Embryonic facial prominence (tissue), 1 donor: Measurements from ENCODE around the gene ADARB2.
"Not testable (repeated sequence)": the region's sequence is repeated elsewhere in the genome, so short reads cannot be mapped to it uniquely, and the experiment has no call there.

Source experiments
- DNase-seq: peaks from one replicate; pipeline ENCODE4 v3.0.0-alpha.2; 2016; ENCODE audit errors: extremely low spot score

The ADARB2 gene

DNA sequence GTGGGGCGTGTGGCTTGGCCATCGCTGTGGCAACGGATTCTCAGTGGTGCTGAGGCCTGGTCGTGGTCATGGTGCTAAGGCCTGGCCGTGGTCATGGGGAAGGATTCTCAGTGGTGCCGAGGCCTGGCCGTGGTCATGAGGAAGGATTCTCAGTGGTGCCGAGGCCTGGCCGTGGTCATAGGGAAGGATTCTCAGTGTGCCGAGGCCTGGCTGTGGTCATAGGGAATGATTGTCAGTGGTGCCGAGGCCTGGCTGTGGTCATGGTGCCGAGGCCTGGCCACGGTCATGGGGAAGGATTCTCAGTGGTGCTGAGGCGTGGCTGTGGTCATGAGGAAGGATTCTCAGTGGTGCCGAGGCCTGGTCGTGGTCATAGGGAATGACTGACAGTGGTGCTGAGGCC is 327.9 kb downstream of the ADARB2 start:
- no peak for DNase-seq

DNA sequence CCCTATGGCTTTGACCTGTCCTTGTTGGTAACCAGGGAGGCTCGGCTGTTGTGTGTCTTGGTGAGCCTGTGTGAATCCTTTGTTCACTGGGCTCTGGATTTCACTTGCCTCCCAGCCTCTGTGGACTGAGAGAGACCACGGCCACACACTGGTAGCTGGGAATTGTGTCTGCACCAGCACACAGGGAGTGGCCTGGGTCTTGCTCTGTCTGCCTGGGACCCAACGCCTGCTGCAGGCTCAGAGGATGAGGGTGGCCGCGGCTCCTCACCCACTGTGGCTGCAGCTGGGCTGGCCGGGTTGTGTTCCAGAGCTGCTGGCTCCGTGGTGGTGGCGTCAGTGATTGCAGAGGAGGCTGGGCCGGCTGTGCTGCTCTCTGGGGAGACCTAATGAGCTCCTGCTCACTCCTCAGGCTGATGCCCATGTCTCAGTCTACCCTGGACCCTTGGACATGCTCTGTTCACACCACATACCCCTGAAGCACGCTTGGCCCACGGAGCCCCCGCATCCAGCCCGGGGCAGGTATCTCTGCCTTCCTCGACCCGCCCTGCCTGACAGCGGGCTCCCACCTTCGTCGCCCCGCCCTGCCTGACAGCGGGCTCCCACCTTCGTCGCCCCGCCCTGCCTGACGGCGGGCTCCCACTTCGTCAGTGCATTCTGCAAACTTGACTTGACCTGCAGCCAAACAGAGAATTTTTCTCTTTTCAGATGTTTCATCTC is 328.5 kb downstream of the ADARB2 start:
- no peak for DNase-seq

DNA sequence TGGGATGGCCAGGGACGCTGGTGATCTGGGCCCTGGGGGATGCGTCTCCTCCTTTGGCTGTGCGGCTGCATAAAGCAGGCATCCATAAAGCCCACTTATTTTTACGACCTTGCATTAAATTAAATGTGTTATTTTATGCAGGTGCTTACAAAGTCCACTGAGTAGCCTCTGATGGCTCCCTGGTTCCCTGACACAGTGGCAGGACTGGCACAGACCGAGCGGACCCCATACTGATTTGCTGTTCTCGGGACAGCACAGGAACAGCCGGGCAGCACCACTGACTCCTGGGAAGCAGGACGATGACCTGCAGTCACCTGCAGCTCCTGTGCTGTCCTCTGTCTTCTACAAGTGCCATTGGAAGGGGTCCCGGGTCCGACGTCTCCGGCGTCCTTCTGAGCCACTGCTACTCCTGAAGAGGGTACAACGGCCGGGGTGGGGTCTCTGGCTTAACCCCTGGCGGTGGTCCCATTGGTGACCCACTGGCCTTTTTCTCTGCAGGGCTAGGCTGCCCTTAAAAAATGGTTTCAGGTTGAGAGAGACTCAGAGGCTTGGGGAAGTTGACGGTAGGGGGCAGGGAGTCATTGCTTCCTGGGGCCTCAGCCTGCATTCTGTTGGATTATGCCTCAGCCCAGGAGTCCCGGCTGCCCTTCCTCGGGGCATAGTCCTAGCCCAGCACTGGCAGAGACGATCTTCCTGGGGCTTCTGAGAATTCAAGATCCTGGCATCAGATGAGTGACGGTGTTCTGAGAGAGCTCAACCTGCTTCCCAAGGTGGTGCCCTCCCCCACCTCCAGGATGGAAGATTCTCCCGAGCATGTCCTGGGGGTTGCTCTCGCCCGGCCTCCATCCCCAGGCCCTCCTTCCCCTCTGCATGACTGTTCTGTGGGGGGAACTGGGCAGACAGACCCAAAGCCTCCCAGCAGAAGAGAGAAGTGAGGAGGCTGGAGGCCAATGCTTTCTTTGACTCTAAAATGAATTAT is 330.1 kb downstream of the ADARB2 start:
- no peak for DNase-seq

DNA sequence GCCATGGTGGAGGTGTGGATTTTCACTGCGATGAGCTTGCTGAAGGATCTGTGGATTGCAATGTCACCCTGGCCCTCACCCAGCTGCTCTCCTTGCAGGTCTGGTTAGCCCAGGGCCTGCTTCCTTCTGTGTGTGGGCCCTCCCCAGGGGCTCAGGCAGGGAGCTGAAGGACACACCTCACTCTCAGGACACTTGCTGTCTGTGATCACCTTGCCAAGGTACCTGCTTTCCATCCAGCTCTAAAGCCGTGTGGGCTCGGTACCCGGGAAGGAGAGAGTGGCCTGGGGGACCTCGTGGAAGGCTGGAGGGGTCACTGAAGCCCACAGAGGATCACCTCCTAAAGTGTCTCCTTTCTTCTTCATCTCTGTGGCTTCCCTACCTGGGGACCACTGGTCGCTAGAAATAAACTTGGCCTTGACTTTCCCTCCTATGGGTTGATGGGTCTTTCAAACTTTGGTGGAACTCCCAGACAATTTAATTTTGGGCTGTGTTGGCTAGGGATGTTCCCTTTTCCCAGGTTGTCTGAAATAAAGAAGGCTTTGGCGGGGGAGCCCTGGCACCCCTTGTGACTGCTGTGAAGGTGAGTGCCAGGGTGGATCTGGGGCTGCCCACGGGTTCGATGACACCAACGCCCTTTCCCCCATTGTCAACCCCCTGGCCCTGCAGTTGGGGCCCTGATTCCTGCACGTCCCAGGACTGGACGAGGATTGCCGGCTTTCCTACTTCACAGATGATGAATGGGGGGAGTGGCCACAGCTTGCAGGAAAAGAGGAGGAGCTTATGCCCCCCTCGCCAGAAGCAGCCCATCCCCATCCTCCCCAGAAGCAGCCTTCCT is 331.0 kb downstream of the ADARB2 start:
- no peak for DNase-seq

DNA sequence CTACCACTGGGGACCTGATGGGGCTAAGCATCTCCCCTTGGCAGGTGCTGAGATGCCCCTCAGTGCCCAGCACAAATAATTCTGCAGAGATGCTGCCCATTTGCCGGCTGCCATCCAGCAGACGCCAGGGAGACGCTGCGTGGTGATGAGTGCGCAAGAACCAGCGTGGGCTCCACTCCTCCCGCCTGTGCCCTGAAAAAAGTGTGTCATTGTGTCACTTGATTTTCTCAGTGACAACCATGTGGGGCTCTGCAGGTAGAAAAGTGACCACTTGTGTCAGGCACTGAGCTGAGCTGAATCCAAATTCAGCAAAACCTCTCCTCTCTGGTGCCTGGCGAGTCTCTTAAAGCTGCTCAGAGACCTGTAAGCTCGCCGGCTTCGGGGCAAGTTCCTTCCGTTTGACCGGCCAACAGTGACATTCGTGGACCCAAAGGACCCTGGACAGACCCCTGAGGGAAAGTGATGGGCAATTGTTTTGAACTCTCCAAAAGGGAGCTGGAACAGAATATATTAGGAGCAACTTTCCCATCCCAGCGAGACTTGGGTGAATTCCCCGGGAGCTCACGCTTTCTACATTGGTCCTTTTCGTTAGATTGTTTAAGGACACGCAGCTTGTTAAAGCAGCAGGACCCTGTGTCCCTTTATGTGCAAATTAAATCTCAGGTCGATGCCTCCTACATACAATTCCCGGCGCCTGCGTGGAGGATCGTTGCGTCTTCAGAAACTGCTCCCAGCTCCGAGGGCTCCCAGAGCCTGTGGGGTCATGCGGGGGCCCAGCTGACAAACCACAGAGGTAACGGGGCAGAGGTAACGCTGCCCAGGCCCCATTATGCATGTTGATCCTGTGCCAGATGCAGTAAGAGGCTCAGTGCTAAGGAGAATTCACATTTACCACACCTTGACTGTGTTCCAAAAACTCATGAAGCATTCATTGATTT is 332.7 kb downstream of the ADARB2 start:
- no peak for DNase-seq

DNA sequence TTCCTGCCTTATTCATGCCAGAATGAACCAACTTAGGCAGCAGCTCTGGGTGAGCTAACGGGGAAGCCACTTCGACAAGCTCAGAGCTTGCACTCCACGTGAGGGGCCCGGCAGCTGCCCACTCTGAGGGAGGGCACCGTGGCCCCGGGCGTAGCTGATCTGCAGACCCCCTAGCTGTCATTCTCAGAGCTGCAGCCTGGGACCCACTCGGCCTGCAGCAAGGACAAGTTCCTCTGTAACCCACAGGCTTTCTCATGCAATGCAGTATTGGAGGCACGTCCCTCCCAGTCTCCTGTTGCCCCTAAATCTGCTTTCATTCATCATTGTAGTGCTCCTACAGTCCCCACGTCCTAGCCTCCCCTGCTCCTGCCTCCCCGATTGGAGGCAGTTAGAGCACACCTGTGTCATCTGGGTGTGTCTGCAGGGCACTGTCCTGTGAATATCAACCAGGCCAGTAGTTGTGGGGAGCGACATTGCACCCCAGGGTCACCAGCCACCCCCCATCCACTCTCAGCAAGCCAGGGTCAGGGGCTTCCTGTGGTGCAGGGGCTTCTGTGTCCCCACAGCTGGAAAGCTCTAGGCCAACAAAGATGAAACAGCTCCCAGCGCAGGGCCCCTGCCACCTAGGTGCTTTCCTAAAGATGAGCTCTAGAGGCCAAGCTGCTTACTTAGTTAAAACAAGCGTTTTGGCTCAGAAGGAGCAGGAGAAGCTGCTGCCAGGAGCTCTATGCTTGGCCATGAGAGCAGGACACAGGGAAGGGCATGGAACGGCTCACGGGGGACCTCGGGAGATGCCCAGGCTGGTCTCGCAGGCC is 333.6 kb downstream of the ADARB2 start:
- DNase-seq: no peak

DNA sequence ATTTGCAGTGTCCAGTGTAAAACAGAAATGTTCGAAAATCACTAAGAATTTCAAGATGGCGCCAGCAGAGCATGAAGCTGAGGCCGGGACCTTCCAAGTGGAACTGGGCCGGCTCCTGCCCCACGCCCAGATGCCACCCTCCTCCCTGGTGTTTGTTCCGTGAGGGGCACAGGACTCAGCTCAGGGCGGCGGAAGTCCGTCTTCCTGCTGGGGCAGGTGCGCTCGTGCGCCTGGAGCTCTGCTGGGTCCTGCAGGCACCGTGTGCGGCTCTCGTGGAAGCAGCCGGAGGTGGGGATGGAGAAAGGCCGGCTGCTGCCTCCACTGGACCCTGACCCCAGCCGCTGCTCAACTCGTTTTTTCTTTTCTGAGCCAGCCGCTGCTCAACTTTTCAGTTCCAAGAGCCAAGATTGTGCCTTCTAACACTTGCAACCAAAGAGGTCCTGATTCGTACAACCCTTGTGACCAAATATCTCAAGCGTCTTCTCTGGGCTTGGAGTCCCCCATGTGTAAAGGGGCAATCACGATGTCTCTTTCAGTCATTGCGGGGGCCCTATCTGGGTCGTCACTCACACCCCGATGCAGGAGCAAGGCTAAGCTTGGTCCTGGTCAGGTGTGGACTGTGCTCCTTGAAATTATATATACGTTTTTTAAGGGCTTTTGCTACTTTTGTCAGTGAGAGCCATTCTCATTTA is 334.4 kb downstream of the ADARB2 start:
- DNase-seq: no peak

DNA sequence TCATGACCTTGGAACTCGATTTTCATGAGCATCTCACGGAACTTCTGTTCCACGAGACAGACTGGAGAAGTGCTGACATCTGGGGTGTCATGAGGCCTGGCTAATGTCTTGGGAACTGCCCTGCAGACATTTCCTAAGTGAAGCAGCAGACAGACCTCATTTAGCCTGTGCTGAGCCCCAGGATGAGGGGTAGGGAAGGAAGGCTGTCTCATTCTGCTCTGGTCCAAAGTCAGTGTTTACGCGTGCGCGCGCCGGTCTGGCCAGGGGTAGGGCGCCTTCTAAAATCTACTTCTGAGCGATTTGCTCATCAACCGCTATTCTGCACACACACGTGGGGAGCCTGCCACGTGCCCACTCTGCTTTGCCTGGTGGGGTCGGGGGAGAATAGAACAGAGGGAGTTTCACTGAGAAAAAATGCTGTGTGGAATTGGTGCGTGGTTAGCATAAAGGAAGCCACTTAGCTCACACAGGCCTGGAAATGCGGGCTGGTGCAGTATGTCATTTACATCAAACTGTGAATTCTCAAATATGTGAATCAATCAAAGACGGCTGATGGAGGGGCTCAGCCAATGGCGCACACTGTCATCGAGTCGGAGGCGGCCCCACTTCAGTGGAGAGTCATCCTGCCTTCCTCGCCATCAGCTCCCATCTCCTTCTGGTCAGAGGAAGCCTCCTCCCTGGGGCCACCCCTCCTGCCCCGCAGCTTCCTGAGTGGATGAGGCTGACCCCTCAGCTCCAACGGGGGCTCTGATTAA is 335.1 kb downstream of the ADARB2 start:
- no peak for DNase-seq

DNA sequence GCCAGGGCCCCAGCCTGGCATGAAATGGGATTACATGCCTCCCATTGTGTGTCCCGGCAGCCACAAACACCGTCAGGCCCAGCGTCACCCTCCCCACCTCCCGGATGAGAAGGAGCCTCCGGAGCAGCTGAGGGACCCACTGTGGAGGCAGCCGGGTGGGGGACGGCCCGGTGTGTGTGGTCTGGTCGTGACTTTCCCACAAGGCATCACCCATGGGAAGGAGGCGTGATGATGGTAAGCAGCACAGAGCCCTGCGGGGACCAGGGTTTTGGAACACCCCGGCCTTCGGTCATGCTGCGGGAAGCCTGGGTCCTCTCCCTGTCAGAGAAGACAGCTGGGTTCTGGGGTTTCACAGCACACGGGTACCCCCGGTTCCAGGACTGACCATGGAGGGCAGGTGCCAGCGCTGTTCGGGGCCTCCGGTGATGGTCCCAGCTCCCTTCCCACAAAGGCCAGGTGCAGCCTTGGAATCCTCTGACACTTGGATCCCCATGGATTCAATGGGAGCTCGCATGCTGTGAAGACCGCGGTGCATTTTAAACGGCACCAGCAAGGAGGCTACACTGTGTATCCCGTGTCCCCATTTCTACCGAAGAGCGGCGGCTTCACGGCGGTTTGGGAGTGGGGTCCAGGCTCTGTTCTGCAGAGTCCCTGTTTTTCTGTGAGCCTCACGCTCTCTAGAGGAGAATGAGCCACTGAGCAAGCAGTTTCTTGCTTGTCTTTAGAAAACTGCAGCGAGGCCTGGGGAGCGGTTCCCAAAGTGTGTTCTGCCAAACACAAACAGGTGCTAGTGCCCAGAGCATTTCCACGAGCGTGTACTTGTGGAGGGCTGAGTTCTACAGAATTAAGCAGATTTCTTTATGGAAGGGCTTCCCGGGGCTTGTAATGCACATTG is 336.0 kb downstream of the ADARB2 start:
- no peak for DNase-seq

DNA sequence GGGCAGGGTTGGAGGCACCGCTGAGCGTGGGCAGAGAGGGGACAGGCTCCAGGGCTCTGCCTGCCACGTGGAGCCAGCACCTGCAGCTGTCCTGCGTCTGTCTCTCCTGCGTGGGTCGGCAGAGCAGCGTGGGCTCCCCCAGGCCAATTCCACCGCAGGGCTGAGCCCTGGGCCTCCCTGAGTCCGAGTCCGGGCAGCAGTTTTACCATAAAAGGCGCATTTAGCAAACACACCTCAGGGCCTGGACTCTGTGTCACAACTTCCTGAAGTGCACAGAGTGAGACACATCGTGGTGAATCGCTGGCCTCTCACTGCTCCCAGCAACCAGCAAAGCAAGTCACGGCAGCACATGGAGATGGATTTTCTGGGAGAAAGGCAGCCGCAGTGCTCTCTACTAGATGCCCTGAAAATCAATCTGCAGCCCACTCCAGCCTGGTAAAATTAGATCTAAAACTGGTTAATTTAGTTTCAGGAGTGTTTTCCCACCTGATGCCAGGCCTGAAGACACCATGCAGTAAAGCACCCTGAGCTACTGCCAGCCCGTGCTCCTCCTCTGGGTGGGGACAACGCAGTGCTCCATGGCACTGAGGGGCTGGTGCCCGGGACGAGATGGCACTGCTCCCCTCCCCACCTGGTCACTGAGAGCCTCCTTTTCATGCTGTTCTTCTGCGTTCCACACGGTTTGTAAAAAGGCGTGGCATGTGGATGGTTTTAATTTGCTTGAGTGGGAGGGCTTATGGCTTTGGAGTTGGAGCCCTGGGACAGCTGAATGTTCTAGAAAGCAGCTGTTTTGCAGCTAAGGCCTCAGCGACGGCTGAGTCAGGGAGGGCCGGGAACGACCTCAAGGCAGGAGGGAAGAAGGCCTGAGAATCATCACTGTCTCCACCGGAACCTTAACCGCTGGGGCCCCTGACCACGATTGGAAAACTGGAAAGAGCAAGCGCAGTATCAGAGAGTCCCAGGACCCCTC is 336.9 kb downstream of the ADARB2 start:
- DNase-seq: no peak

DNA sequence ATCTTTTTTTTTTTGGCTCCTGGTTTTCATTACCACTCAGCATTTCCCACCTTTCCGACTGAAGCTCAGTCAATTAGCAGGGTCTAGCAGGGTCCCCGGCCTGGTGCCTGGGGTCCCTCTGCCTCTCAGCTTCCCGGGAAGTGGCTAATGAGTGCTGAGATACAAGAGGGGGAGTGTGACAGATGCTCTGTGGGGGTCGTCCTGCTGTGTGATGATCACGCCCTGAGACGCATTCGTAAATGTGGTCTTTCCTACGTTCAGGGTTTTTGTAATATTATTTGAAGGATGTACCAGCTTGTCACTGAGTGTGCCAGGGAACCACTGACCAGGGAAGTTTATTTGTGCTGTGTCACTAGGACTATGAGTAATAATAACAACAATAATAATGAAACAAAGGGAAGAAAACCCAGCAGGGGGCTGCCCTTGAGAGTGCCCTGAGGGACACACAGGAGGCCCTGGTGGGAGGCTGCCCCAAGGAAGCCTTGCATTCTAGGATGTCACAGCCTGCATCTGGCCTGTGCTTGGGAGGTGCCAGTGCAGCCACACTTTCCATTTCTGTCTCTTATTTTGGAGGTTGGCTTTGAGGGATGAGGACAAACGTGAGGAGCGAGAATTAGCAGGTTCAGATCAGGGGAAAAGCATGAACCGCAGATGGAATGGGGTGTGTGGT is 337.8 kb downstream of the ADARB2 start:
- no peak for DNase-seq

DNA sequence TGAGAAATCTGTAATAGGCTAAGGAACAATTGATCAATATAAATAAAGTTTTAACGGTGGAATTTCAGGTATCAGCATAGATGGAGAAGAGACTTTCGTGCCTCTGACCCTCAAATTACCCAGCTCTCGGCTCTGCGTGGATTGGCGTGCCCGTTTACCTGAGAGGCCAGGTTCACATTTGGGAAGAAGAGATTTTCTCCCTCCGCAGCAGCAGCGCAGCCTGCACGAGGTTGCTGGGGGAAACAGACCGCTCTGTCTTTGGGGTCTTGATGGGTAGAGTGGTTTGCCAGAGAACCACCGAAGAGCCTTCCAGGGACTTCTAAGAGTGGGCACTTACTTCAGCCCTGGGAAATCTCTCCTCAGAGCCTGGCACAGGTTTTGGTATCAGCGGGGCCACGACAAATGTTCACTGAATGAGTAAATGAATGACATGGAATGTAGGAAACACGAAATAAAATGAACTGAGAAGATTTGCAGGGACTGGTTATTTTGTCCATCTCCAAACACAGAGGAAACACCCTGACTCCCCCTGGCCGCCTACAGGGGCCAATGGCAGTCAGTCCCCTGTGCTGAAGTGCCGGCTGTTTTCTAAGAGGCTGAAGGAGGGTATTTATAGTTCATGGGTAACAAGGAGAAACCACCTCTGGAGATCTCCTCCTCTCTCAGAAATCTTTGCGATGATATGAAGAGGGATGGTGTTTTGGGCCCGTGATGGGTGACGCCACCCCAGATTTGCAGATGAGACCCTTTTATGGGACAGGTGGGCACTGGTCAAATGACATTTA is 338.5 kb downstream of the ADARB2 start:
- no peak for DNase-seq

DNA sequence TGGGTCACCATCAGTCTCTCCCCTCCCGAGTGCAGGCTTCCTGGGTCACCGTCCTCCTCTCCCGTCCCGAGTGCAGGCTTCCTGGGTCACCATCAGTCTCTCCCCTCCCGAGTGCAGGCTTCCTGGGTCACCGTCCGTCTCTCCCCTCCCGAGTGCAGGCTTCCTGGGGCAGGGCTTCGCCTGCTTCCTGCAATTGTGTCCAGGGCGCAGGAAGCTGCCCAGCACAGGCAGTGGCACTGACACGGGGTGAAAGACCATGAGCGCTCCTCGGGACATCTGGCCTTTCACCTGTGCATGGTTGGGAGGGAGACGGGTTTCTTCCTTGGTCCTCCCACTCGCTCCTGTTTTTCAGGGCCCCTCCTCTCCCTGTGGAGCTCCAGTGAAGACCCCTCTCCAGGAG is 339.2 kb downstream of the ADARB2 start:
- DNase-seq: not testable (repeated sequence)

DNA sequence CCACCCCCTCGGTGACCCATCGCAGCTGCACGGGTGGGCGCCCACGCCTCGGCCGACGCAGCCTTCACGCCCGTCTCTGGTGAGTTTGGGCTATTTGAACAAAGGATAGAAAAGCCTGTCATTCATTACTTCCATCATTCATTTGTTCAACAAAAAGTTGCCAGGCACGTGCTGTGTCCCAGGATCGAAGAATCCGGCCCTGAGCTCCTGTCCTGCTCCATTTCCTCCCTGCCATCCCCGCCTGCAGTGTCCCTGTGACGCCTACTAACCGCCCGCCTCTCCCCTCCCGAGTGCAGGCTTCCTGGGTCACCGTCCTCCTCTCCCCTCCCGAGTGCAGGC is 341.1 kb downstream of the ADARB2 start:
- DNase-seq: no peak
